Stimulated activated CD4-positive, alpha-beta T cell treated with anti-CD3 and anti-CD28 coated beads, Interleukin-15, amount 100 ng/mL, for 1 hour (primary cell): ENCODE data around the gene TMEM183A.

Experiments used
- DNase-seq, 2 donors: peaks; one replicate each; pipeline ENCODE4 v3.0.0-alpha.2; 2020; ENCODE audit warnings: low read depth in 1 of 2, low spot score in 1 of 2

TMEM183A gene

GRCh38 chr1:203028067-203028783 is 21.1 kb downstream of the TMEM183A start:
- DNase-seq, result no peak

- no peak for DNase-seq
Observed at GRCh38 chr1:203028784-203029553, 21.8 kb downstream of the TMEM183A start.

- DNase-seq, result no peak
Observed at GRCh38 chr1:203031467-203031866, 24.3 kb downstream of the TMEM183A start.

GRCh38 chr1:203033287-203033686 is 26.1 kb downstream of the TMEM183A start:
- DNase-seq, result no peak

GRCh38 chr1:203033917-203034316 is 26.7 kb downstream of the TMEM183A start:
- no peak for DNase-seq

DNA sequence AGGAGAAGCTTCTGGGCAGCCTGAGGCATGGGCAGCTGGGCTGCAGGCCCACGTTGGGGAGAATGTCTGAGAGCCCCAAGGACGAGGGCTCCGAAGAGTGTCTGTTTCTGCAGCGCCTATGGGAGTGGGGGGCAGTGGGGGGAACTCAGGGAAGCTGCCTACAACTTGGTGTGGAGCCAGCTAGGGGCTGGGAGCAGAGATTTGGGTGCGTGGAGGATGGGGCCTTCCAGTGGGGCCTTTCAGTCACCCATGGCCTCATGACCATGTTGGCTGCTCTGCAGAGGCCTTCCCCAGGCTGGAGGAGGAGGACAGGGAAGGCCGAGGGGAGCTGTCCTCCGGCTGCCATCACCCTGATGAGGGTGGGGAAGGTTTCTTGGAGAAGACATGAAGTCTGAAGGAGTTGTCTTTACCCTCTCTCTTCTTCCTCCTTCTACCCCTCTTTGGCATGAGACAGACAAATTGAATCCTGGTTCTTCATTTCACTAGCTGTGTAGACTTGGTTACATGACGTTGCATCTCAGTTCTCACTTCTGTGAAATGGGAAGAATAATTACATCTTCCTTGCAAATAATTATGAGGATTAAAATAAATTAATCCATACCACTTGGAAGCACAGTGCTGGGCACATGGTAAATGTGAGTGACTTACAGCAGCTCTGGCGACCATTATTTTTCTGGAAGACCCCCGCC is 27.4 kb downstream of the TMEM183A start:
- no peak for DNase-seq

DNA sequence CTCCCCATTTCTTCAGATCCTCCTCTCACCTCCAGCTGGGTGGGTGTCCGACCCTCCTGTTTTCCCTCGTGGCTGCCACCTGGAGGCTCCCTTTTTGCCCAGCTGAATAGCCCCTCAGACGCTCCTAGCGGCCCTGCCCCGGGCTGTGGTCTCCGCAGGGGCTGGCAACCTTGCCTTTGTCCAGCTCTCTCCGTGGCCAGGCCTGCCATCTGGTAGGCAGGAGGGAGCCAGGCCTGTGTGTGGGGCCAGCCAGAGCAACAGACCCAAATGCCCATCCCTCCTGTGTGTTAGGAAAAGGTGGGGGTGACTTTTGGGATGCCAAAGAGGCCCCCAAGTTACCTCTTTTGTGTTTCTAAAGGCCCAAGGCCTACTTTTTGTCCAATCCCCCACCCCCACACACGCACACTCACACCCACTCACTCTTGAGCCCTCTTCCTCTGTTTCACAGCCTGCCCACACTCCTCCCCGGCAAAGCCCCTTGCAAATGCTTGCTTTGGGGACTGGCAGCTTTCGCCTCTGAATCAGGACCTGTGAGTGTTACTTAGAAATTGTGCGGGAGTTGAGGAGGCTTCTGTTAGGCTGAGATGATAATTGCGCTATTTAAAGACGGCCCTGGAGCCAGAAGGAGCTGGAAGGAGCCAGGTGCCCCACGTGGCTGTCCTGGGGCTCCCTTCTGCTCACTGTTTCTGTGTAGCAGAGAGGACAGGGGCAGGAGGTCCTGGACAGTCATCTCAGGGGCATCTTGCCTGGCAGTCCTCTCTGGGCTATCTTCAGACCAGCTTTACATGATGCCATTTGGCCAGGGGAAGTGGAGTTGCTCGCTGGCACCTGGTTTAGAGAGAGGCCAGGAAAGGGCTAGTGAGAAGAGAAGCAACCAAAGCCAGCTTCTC is 28.2 kb downstream of the TMEM183A start:
- DNase-seq, result no peak

DNA sequence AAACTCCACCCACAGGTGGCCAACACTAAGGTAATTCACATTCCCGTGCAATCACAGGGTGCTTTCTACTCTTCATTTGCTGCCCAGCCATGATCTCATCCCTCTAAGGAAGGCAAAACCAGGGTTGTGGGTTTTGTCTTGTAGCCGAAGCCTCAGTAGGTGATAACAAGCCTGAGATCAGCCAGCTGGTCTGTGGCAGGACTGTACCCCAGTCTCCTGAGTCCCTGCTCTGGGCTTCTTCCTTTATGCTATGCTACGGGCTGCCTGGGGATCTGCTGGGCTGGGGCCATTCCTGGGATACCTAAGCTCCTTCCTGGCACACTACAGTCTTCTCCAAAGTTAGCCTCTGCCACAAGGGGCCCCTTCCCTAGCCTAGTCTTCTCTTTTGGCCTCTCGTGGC is 29.0 kb downstream of the TMEM183A start:
- no peak for DNase-seq

- no peak for DNase-seq
Observed at GRCh38 chr1:203036537-203036936, 29.4 kb downstream of the TMEM183A start.

GRCh38 chr1:203037509-203038190 is 30.5 kb downstream of the TMEM183A start:
- DNase-seq, result no peak

- no peak for DNase-seq
Observed at GRCh38 chr1:203038217-203038741, 31.1 kb downstream of the TMEM183A start.

DNA sequence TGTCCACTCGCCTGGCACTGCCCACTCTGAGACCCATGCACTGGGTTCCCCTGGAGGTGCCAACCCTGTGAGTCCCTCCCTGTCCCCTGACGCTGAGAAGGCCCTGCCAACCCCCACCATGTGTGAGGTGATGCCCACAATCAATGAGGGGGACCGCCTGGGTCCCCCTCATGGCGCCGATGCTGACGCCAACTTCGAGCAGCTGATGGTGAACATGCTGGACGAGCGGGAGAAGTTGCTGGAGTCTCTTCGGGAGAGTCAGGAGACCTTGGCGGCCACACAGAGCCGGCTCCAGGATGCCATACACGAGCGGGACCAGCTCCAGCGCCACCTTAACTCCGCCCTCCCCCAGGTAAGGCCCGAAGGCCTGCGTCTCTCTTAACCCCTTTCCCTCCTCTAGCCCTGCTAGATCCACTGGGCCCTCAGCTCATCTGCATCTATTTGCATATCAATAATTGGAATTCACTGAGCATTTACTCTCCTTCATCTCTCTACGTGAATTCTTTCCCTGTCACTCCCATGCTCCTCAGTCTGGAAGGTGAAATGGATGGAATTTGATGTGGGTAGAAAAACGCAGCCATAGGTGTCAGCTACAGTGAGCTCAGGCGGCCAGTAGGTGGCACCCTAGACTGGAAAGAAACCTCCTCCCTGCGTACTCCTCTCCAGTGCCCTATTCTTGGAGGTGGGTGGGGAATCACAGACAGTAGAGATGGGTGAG is 31.9 kb downstream of the TMEM183A start:
- peak in 1 of 2 donors; percentile 47 for DNase-seq

GRCh38 chr1:203039609-203040512 is 32.7 kb downstream of the TMEM183A start:
- DNase-seq, result no peak

- DNase-seq, result no peak
Observed at GRCh38 chr1:203040513-203041275, 33.5 kb downstream of the TMEM183A start.

DNA sequence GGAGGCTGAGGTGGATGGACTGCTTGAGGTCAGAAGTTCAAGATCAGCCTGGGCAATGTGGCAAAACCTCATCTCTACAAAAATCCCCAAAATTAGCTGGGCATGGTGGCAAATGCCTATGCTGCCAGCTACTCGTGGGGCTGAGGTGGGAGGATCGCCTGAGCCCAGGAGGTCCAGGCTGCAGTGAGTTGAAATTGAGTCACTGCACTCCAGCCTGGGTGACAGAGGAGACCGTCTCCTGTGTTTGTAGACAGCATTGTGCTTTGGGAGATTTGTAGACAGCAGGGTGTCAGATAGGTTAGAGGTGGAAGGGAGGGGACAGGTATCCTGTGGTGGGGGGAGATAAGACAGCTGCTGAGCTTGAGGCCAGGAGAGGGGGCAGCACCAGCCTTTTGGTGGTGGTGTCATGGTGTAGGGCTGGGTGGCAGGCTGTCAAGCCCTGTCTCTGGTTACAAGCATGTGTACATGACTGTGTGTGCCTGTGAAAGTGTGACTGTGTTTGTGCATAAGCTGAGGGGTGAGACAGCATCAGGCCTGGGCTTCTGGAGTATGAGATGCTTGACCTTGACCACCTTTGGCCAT is 34.3 kb downstream of the TMEM183A start:
- DNase-seq, result no peak

DNA sequence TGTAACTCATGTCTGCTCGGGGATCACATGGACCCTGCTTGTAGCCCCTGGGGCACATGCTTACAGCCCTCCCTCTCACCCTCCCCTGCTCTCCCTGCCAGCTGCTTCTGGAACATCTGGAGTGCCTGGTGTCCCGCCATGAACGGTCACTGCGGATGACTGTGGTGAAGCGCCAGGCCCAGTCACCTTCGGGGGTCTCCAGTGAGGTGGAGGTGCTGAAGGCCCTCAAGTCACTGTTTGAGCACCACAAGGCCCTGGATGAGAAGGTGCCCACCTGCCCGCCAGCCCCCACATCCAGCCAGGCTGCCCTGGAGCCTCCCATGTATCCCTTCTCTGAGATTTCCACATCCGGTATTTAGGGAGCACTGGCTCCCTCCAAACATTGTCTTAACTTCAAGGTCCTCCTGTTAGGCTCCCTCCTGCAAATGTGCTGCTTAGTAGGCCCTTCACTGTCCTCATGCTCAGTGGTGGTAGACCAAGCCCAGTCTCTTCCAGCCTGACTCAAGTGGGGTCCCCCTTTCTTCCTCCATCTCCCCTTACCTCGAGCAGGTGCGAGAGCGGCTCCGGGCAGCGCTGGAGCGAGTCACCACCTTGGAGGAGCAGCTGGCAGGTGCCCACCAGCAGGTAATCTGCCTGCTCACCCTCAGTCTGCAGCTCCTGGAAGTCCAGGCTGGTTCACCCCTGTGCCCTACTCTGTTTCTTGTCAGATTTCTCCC is 36.8 kb downstream of the TMEM183A start:
- DNase-seq, result no peak
